HUES64 (cell line): ENCODE data around the gene RIN3.

Experiments used
- H3K27ac ChIP-seq: 2 replicates; pipeline ENCODE4 v1.7.0; 2013; ENCODE audit warnings: low read depth, low read length, inconsistent platforms
- H3K27me3 ChIP-seq: 2 replicates; pipeline ENCODE4 v1.6.1; 2013; ENCODE audit warnings: mild to moderate bottlenecking, low read length; ENCODE audit not compliant: insufficient read depth
- H3K36me3 ChIP-seq: 2 replicates; pipeline ENCODE4 v1.6.1; 2013; ENCODE audit warnings: mild to moderate bottlenecking, low read length; ENCODE audit not compliant: insufficient read depth
- H3K4me1 ChIP-seq: 2 replicates; pipeline ENCODE4 v1.6.1; 2013; ENCODE audit warnings: mild to moderate bottlenecking, low read length, moderate library complexity; ENCODE audit not compliant: insufficient read depth
- H3K4me3 ChIP-seq: 2 replicates; pipeline ENCODE4 v1.5.1; 2013; ENCODE audit warnings: mild to moderate bottlenecking, low read length, moderate library complexity
- H3K9ac ChIP-seq: 2 replicates; pipeline ENCODE4 v1.6.1; 2013; ENCODE audit warnings: mild to moderate bottlenecking, low read depth, low read length
- H3K9me3 ChIP-seq: 2 replicates; pipeline ENCODE4 v1.6.1; 2013; ENCODE audit warnings: low read depth, low read length; ENCODE audit not compliant: insufficient read depth
- WGBS: fragments of 150-250, 120-280 bp; methylation state at CpG from one replicate; pipeline ENCODE4 v1.1.7; 2013; ENCODE audit warnings: missing lambda C conversion rate; 5-methylcytosine and 5-hydroxymethylcytosine counted together

Gene RIN3

GRCh38 chr14:92649934-92650545 is 136.5 kb downstream of the RIN3 start:
- 0 out of 2 replicates have a peak, but pooled peaks cover 3% of the 10 kb centered on the region for H3K9me3 ChIP-seq
- H3K4me1 ChIP-seq: no peaks in the 10 kb centered on the region
- H3K4me3 ChIP-seq: no peak overlapping the region
- no peak overlapping the region for H3K27ac ChIP-seq
- no peaks in the 10 kb centered on the region for H3K36me3 ChIP-seq
- WGBS: 96% methylated on average over 17 of the region's 17 CpGs
- H3K9ac ChIP-seq: no peak overlapping the region
- H3K27me3 ChIP-seq: no peaks in the 10 kb centered on the region

- Histone ChIP-seq H3K4me1 (no peaks in the 10 kb centered on the region), H3K27ac (no peak overlapping the region), H3K36me3 (no peaks in the 10 kb centered on the region), H3K9ac (no peak overlapping the region), H3K9me3 (no peaks in the 10 kb centered on the region), H3K27me3 (no peaks in the 10 kb centered on the region), H3K4me3 (no peak overlapping the region)
- 96% methylated on average over 12 of the region's 12 CpGs for WGBS
These were observed 137.1 kb downstream of the RIN3 start for GRCh38 chr14:92650581-92651105.

GRCh38 chr14:92651106-92651757 is 137.7 kb downstream of the RIN3 start:
- 82% methylated on average over 16 of the region's 17 CpGs for WGBS
- Histone ChIP-seq H3K27me3 (no peaks in the 10 kb centered on the region), H3K4me3 (no peak overlapping the region), H3K4me1 (no peaks in the 10 kb centered on the region), H3K27ac (no peak overlapping the region), H3K9me3 (no peaks in the 10 kb centered on the region), H3K36me3 (no peaks in the 10 kb centered on the region), H3K9ac (no peak overlapping the region)

- no peaks in the 10 kb centered on the region for H3K27me3 ChIP-seq
- no peak overlapping the region for H3K27ac ChIP-seq
- no peaks in the 10 kb centered on the region for H3K36me3 ChIP-seq
- WGBS: 87% methylated on average over 26 of the region's 27 CpGs
- no peaks in the 10 kb centered on the region for H3K9me3 ChIP-seq
- no peak overlapping the region for H3K9ac ChIP-seq
- no peaks in the 10 kb centered on the region for H3K4me1 ChIP-seq
- no peak overlapping the region for H3K4me3 ChIP-seq
These were observed 138.3 kb downstream of the RIN3 start for GRCh38 chr14:92651758-92652406.

- Histone ChIP-seq H3K9me3 (no peaks in the 10 kb centered on the region), H3K27ac (no peak overlapping the region), H3K27me3 (no peaks in the 10 kb centered on the region), H3K9ac (no peak overlapping the region), H3K36me3 (no peaks in the 10 kb centered on the region), H3K4me3 (no peak overlapping the region), H3K4me1 (no peaks in the 10 kb centered on the region)
- 95% methylated on average over 26 of the region's 26 CpGs for WGBS
These were observed 139.0 kb downstream of the RIN3 start for GRCh38 chr14:92652413-92653151.

- Histone ChIP-seq H3K9me3 (no peaks in the 10 kb centered on the region), H3K4me1 (no peaks in the 10 kb centered on the region), H3K4me3 (no peak overlapping the region), H3K27ac (no peak overlapping the region), H3K27me3 (no peaks in the 10 kb centered on the region), H3K9ac (no peak overlapping the region), H3K36me3 (no peaks in the 10 kb centered on the region)
- 94% methylated on average over 11 of the region's 11 CpGs for WGBS
These were observed 139.6 kb downstream of the RIN3 start for GRCh38 chr14:92653162-92653651.

- Histone ChIP-seq H3K27me3 (no peaks in the 10 kb centered on the region), H3K4me1 (no peaks in the 10 kb centered on the region), H3K9me3 (no peaks in the 10 kb centered on the region), H3K9ac (no peak overlapping the region), H3K4me3 (no peak overlapping the region), H3K36me3 (no peaks in the 10 kb centered on the region), H3K27ac (no peak overlapping the region)
- 93% methylated on average over 18 of the region's 18 CpGs for WGBS
These were observed 140.8 kb downstream of the RIN3 start for GRCh38 chr14:92654239-92654901.

- Histone ChIP-seq H3K4me3 (no peak overlapping the region), H3K9ac (no peak overlapping the region), H3K36me3 (no peaks in the 10 kb centered on the region), H3K27ac (no peak overlapping the region), H3K9me3 (no peaks in the 10 kb centered on the region), H3K4me1 (no peaks in the 10 kb centered on the region), H3K27me3 (no peaks in the 10 kb centered on the region)
- 94% methylated on average over 13 of the region's 13 CpGs for WGBS
These were observed 142.0 kb downstream of the RIN3 start for GRCh38 chr14:92655419-92656201.

GRCh38 chr14:92656306-92657081 is 142.9 kb downstream of the RIN3 start:
- Histone ChIP-seq H3K27ac (no peak overlapping the region), H3K4me3 (no peak overlapping the region), H3K9ac (no peak overlapping the region), H3K36me3 (no peaks in the 10 kb centered on the region), H3K9me3 (no peaks in the 10 kb centered on the region), H3K27me3 (no peaks in the 10 kb centered on the region), H3K4me1 (no peaks in the 10 kb centered on the region)
- 90% methylated on average over 8 of the region's 8 CpGs for WGBS
